ENCODE results near the gene FAM110A.

Gene FAM110A

GRCh38 chr20:858011-858410 lies 24.5 kb downstream of the FAM110A start:
- DNase-seq: no peak
- in situ Hi-C loops (cut with HindIII; ENCODE audit: low pct_ligation_motif_present, low sequenced_read_pairs): no loop called here
- Histone ChIP-seq H3K27ac (no peak overlapping the region), H3K36me3 (replicated peaks) (no peaks in the 10 kb centered on the region), H3K4me3 (ENCODE audit: low read depth, low read length) (no peak overlapping the region), H3K27me3 (replicated peaks) (no peaks in the 10 kb centered on the region)
- TF ChIP-seq CTCF (IDR thresholded peaks at IDR 0.05; ENCODE audit: low read depth, low read length, missing control alignments): no peak

DNA sequence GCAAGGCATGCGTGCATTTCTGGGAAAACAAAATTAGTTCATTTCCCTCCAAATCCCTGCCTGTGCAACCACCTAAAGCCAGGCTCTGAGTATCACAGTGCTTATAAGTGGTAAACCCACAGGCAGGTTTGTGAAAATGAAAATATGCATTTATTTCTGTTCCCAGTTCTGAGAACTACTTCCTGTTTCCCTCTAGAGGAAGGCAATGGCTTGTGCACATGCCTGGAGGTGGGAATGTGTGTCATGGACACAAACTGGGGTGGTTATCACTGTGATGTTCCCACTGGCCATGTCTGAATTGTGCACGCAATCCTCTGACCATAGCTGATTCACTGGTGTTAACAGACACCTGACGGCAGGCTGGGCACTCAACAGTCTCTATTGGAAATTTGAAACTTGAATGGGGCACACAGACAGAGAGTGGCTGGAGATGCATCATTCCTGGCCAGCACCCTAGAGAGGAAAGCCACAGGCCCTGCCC lies 26.3 kb downstream of the FAM110A start:
- Histone ChIP-seq H3K36me3 (replicated peaks) (no peaks in the 10 kb centered on the region), H3K27me3 (replicated peaks) (no peaks in the 10 kb centered on the region), H3K27ac (no peak overlapping the region), H3K4me3 (ENCODE audit: low read depth, low read length) (no peak overlapping the region)
- in situ Hi-C loops (cut with HindIII; ENCODE audit: low pct_ligation_motif_present, low sequenced_read_pairs): no loop called here
- DNase-seq: no peak
- TF ChIP-seq CTCF (IDR thresholded peaks at IDR 0.05; ENCODE audit: low read depth, low read length, missing control alignments): peak; percentile 9

DNA sequence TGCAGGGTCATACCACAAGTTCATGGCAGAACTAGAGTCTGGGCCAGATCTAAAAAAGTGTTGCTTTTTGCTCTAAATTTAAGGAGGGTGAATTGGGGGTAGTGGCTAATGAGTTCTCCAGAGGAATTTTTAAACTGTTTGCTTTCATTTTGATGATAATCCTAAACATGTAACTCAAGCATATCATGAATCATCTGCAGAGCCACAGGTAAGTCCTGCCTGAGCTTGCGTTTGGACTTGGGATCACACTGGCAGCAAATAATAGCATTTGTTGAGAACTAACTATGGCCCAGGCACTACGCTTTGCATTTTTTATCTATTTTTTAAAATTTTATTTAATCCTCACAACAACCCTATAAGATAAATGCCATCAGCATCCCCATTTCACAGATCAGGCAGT lies 27.4 kb downstream of the FAM110A start:
- in situ Hi-C loops (cut with HindIII; ENCODE audit: low pct_ligation_motif_present, low sequenced_read_pairs): no loop called here
- Histone ChIP-seq H3K27ac (no peak overlapping the region), H3K27me3 (replicated peaks) (no peaks in the 10 kb centered on the region), H3K4me3 (ENCODE audit: low read depth, low read length) (no peak overlapping the region), H3K36me3 (replicated peaks) (no peaks in the 10 kb centered on the region)
- DNase-seq: no peak
- TF ChIP-seq CTCF (IDR thresholded peaks at IDR 0.05; ENCODE audit: low read depth, low read length, missing control alignments): no peak

- Histone ChIP-seq H3K36me3 (replicated peaks) (no peaks in the 10 kb centered on the region), H3K27ac (no peak overlapping the region), H3K4me3 (ENCODE audit: low read depth, low read length) (no peak overlapping the region), H3K27me3 (replicated peaks) (no peaks in the 10 kb centered on the region)
- peak; percentile 5 for TF ChIP-seq CTCF (IDR thresholded peaks at IDR 0.05; ENCODE audit: low read depth, low read length, missing control alignments)
- DNase-seq: no peak
- in situ Hi-C loops (cut with HindIII; ENCODE audit: low pct_ligation_motif_present, low sequenced_read_pairs): no loop called here
Observed at GRCh38 chr20:865440-865839, 31.9 kb downstream of the FAM110A start.

- no peak for TF ChIP-seq CTCF (IDR thresholded peaks at IDR 0.05; ENCODE audit: low read depth, low read length, missing control alignments)
- no peaks in the 10 kb centered on the region for H3K36me3 ChIP-seq (replicated peaks)
- no peak overlapping the region for H3K27ac ChIP-seq
- H3K27me3 ChIP-seq (replicated peaks): no peaks in the 10 kb centered on the region
- H3K4me3 ChIP-seq (ENCODE audit: low read depth, low read length): no peak overlapping the region
- no peak for DNase-seq
- in situ Hi-C loops (cut with HindIII; ENCODE audit: low pct_ligation_motif_present, low sequenced_read_pairs): no loop called here
Observed at GRCh38 chr20:868279-868678, 34.8 kb downstream of the FAM110A start.

DNA sequence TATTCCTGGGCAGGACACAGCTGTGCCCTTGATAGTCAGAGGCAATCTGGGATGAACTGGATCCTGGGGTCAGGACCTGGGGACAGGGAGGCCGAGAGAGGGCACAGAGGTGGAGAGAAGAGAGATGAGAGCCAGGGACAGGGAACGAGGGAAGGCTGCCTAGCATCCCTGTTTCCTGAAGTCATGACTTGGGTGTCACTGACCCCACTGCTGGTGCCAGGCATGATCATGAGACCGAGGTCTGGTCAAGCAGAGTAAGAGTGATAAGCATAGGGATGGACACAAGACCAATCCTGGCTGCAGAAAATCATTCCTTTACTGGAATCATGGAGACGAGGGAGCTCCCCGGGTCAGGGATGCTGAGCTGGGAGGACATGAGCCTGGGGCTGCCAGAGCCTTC lies 36.1 kb downstream of the FAM110A start:
- DNase-seq: no peak
- Histone ChIP-seq H3K27me3 (replicated peaks) (no peaks in the 10 kb centered on the region), H3K27ac (no peak overlapping the region), H3K36me3 (replicated peaks) (no peaks in the 10 kb centered on the region), H3K4me3 (ENCODE audit: low read depth, low read length) (no peak overlapping the region)
- in situ Hi-C loops (cut with HindIII; ENCODE audit: low pct_ligation_motif_present, low sequenced_read_pairs): no loop called here
- TF ChIP-seq CTCF (IDR thresholded peaks at IDR 0.05; ENCODE audit: low read depth, low read length, missing control alignments): no peak

Measured in brain microvascular endothelial cell (primary cell).